HCT116 (cell line): ENCODE results near the gene GK.

Source experiments
- ATF3 ChIP-seq: IDR thresholded peaks from 2 replicates; pipeline ENCODE4 v1.6.1; 2012
- CTCF ChIP-seq, 3 experiments: fragments of 200-600 bp in 1 of 3; sonication (generic) in 1 of 3; IDR thresholded peaks in 2 of 3; conservative IDR thresholded peaks in 1 of 3; 2 replicates each; pipeline ENCODE4 v1.5.1; 2012 to 2017; ENCODE audit warnings: low read depth in 2 of 3, low read length in 2 of 3, antibody characterized with exemption in 1 of 3, borderline replicate concordance in 1 of 3, control low read depth in 1 of 3, mild to moderate bottlenecking in 1 of 3, mixed read lengths in 1 of 3, mixed run types in 1 of 3, moderate library complexity in 1 of 3; ENCODE audit not compliant: insufficient read depth in 1 of 3
- ELF1 ChIP-seq: IDR thresholded peaks from 2 replicates; pipeline ENCODE4 v1.6.1; 2012; ENCODE audit warnings: low read depth, borderline replicate concordance
- EZH2 ChIP-seq: fragments of 200-600 bp; sonication (generic); IDR thresholded peaks from 2 replicates; pipeline ENCODE4 v1.6.1; 2017; ENCODE audit warnings: antibody characterized with exemption, mixed run types
- MAX ChIP-seq: IDR thresholded peaks from 2 replicates; pipeline ENCODE4 v1.6.1; 2012
- POLR2A ChIP-seq: IDR thresholded peaks from 2 replicates; pipeline ENCODE4 v1.7.0; 2011; ENCODE audit warnings: borderline replicate concordance; ENCODE audit not compliant: insufficient read depth, insufficient read length; ENCODE audit errors: extremely low read depth
- POLR2AphosphoS5 ChIP-seq: IDR thresholded peaks from 2 replicates; pipeline ENCODE4 v1.6.1; 2011; ENCODE audit warnings: mild to moderate bottlenecking, low read depth, low read length, moderate library complexity
- SIN3A ChIP-seq: IDR thresholded peaks from 2 replicates; pipeline ENCODE4 v1.6.1; 2012; ENCODE audit warnings: low read depth
- TCF7L2 ChIP-seq: IDR thresholded peaks from 2 replicates; pipeline ENCODE4 v1.7.0; 2011; ENCODE audit warnings: borderline replicate concordance, inconsistent platforms; ENCODE audit not compliant: insufficient read depth, insufficient read length; ENCODE audit errors: extremely low read depth
- ZFX ChIP-seq: fragments of 450-650 bp; IDR thresholded peaks from 2 replicates; pipeline ENCODE4 v1.6.1; 2017
- TF ChIP-seq, protein P1 (sequence below): IDR thresholded peaks from 2 replicates; pipeline ENCODE4 v1.6.1; 2012; ENCODE audit warnings: low read depth

DNA sequence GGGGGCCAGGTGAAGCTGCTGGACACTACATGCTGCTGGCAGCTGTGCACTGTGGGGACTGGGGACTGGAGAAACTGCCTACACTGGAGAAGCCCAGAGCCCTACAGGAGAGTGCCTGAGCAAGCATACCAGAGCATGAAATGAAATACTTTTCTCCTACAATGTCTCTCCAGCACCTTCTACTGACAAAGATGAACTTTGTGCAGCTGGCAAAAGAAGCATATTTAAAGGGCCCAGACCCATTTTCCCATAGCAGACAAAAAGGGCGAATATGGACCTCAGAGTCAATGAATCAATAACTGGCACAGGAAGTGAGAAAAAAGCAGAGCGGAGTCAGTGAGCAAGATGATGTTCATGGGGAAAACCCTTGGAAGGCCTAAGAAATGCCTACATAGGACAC lies 30.9 kb upstream of the GK start:
- no peak for TF ChIP-seq POLR2A
- no peak for TF ChIP-seq ZFX
- no peak for TF ChIP-seq ELF1
- TF ChIP-seq TCF7L2, result no peak
- no peak for TF ChIP-seq CTCF (IDR thresholded peaks at IDR 0.05 in 2 of 3, conservative IDR thresholded peaks at IDR 0.05 in 1 of 3; ENCODE audit: borderline replicate concordance in 1 of 3, insufficient read depth in 1 of 3, low read depth in 2 of 3, low read length in 2 of 3)
- TF ChIP-seq POLR2AphosphoS5, result no peak
- TF ChIP-seq, protein P1, sequence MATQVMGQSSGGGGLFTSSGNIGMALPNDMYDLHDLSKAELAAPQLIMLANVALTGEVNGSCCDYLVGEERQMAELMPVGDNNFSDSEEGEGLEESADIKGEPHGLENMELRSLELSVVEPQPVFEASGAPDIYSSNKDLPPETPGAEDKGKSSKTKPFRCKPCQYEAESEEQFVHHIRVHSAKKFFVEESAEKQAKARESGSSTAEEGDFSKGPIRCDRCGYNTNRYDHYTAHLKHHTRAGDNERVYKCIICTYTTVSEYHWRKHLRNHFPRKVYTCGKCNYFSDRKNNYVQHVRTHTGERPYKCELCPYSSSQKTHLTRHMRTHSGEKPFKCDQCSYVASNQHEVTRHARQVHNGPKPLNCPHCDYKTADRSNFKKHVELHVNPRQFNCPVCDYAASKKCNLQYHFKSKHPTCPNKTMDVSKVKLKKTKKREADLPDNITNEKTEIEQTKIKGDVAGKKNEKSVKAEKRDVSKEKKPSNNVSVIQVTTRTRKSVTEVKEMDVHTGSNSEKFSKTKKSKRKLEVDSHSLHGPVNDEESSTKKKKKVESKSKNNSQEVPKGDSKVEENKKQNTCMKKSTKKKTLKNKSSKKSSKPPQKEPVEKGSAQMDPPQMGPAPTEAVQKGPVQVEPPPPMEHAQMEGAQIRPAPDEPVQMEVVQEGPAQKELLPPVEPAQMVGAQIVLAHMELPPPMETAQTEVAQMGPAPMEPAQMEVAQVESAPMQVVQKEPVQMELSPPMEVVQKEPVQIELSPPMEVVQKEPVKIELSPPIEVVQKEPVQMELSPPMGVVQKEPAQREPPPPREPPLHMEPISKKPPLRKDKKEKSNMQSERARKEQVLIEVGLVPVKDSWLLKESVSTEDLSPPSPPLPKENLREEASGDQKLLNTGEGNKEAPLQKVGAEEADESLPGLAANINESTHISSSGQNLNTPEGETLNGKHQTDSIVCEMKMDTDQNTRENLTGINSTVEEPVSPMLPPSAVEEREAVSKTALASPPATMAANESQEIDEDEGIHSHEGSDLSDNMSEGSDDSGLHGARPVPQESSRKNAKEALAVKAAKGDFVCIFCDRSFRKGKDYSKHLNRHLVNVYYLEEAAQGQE, result no peak
- TF ChIP-seq SIN3A, result no peak
- TF ChIP-seq EZH2, result no peak
- no peak for TF ChIP-seq ATF3
- no peak for TF ChIP-seq MAX
